Fibroblast of lung (primary cell): ENCODE results near the gene NHSL1. TPM values are rescaled to one million over a fixed set of nuclear protein-coding genes. Genes with fewer than 3 reads are reported as not detected.
A peak's percentile ranks its signal among the peaks of the same experiment; 100 is the strongest.

Source experiments
- DNase-seq, 2 donors: peaks; one replicate each; pipeline versions ENCODE4 v3.0.0 to v3.0.0-alpha.2; 2010; ENCODE audit warnings: low read depth in 2 of 2
- H2AFZ ChIP-seq: 2 replicates; pipeline ENCODE4 v1.5.1; 2012; ENCODE audit warnings: low read length, control low read depth, inconsistent platforms
- H3K27ac ChIP-seq: 2 replicates; pipeline ENCODE4 v1.5.1; 2011; ENCODE audit warnings: low read length, control low read depth; ENCODE audit not compliant: insufficient read depth
- H3K27me3 ChIP-seq: 2 replicates; pipeline ENCODE4 v1.5.1; 2011; ENCODE audit warnings: mild to moderate bottlenecking, low read length; ENCODE audit not compliant: control insufficient read depth, insufficient read depth
- H3K36me3 ChIP-seq: 2 replicates; pipeline ENCODE4 v1.5.1; 2011; ENCODE audit warnings: low read length; ENCODE audit not compliant: control insufficient read depth, insufficient read depth
- H3K4me1 ChIP-seq: 2 replicates; pipeline ENCODE4 v1.5.1; 2011; ENCODE audit warnings: low read length; ENCODE audit not compliant: control insufficient read depth, insufficient read depth; ENCODE audit errors: extremely low read depth
- H3K4me2 ChIP-seq: 2 replicates; pipeline ENCODE4 v1.5.1; 2011; ENCODE audit warnings: low read length, control low read depth; ENCODE audit not compliant: insufficient read depth; ENCODE audit errors: extremely low read depth
- H3K4me3 ChIP-seq, 4 experiments: fragments of 200-600 bp in 1 of 4; sonication (generic) in 1 of 4; replicated peaks in 1 of 4; 2 replicates each; pipeline ENCODE4 v1.5.1; 2011 to 2016; ENCODE audit warnings: low read length in 4 of 4, low read depth in 3 of 4, mild to moderate bottlenecking in 3 of 4, control low read depth in 2 of 4, inconsistent platforms in 1 of 4, mixed read lengths in 1 of 4; ENCODE audit not compliant: insufficient read depth in 1 of 4; ENCODE audit errors: control extremely low read depth in 1 of 4
- H3K79me2 ChIP-seq: 2 replicates; pipeline ENCODE4 v1.5.1; 2012; ENCODE audit warnings: mild to moderate bottlenecking, low read length, inconsistent platforms; ENCODE audit not compliant: control insufficient read depth, insufficient read depth
- H3K9ac ChIP-seq: 2 replicates; pipeline ENCODE4 v1.5.1; 2011; ENCODE audit warnings: mild to moderate bottlenecking, low read length, control low read depth; ENCODE audit not compliant: insufficient read depth
- H3K9me3 ChIP-seq: 2 replicates; pipeline ENCODE4 v1.5.1; 2012; ENCODE audit warnings: low read depth, low read length; ENCODE audit not compliant: control insufficient read depth, insufficient read depth
- H4K20me1 ChIP-seq: 2 replicates; pipeline ENCODE4 v1.5.1; 2011; ENCODE audit warnings: low read length; ENCODE audit not compliant: control insufficient read depth, insufficient read depth; ENCODE audit errors: extremely low read depth
- CTCF ChIP-seq, 2 donors: IDR thresholded peaks in 1 of 2; conservative IDR thresholded peaks in 1 of 2; 1 replicate in 1 of 2; 2 replicates in 1 of 2; pipeline ENCODE4 v1.5.1; 2011 to 2012; ENCODE audit warnings: low read length in 2 of 2, control low read depth in 1 of 2, inconsistent platforms in 1 of 2, low read depth in 1 of 2, mild to moderate bottlenecking in 1 of 2
- EZH2 ChIP-seq: IDR thresholded peaks from 2 replicates; pipeline ENCODE4 v1.5.1; 2012; ENCODE audit warnings: low read length, control low read depth, mild to moderate bottlenecking; ENCODE audit errors: missing control alignments
- polyA plus RNA-seq, 2 donors: library from polyadenylated mRNA; depleted of rRNA in 1 of 2; stranded (reverse) in 1 of 2; unstranded in 1 of 2; fragments of >200 nt; gene quantifications; 2 replicates each; pipeline ENCODE4 v1.2.1, GENCODE V29; 2011 to 2012; ENCODE audit warnings: missing spikeins in 1 of 2
- total RNA-seq: library from RNA; depleted of rRNA; stranded (reverse); fragments of >200 nt; gene quantifications from 2 replicates; pipeline ENCODE4 v1.2.1, GENCODE V29; 2014

NHSL1 gene
- total and polyA plus RNA-seq, 2 donors (not counting 1 experiment from before 2014, with no cell fraction given), result 9.5 to 10.6 TPM

- Histone ChIP-seq H3K9me3 (no peaks in the 10 kb centered on the region), H3K4me3 (peak overlapping the region in 2 of 4 experiments; percentile 41 to 56), H3K4me2 (peak overlapping the region; percentile 48), H3K79me2 (peaks cover 6% of the 10 kb centered on the region), H4K20me1 (no peaks in the 10 kb centered on the region), H3K27ac (no peak overlapping the region), H3K27me3 (no peaks in the 10 kb centered on the region), H2AFZ (no peak overlapping the region), H3K9ac (no peak overlapping the region), H3K4me1 (peaks cover 29% of the 10 kb centered on the region), H3K36me3 (no peaks in the 10 kb centered on the region)
- DNase-seq, result peak in 1 of 2 donors; percentile 65
- no peak for TF ChIP-seq CTCF (conservative IDR thresholded peaks at IDR 0.05 in 1 of 2, IDR thresholded peaks at IDR 0.05 in 1 of 2; ENCODE audit: low read depth in 1 of 2, low read length in 2 of 2)
Measured at GRCh38 chr6:138544501-138544900, 45.2 kb upstream of the NHSL1 start.

GRCh38 chr6:138543657-138544056 lies 44.4 kb upstream of the NHSL1 start:
- Histone ChIP-seq H3K79me2 (peaks cover 6% of the 10 kb centered on the region), H3K9ac (no peak overlapping the region), H3K9me3 (no peaks in the 10 kb centered on the region), H3K4me1 (peaks cover 34% of the 10 kb centered on the region), H3K27ac (no peak overlapping the region), H3K4me2 (peak overlapping the region; percentile 56), H3K36me3 (no peaks in the 10 kb centered on the region), H3K27me3 (no peaks in the 10 kb centered on the region), H2AFZ (no peak overlapping the region), H3K4me3 (peak overlapping the region in 1 of 4 experiments; percentile 56), H4K20me1 (no peaks in the 10 kb centered on the region)
- TF ChIP-seq CTCF (conservative IDR thresholded peaks at IDR 0.05 in 1 of 2, IDR thresholded peaks at IDR 0.05 in 1 of 2; ENCODE audit: low read depth in 1 of 2, low read length in 2 of 2), result no peak
- no peak for TF ChIP-seq EZH2
- DNase-seq, result no peak

GRCh38 chr6:138541823-138542481 lies 42.7 kb upstream of the NHSL1 start:
- Histone ChIP-seq H3K4me2 (peak overlapping the region; percentile 71), H2AFZ (no peak overlapping the region), H4K20me1 (no peaks in the 10 kb centered on the region), H3K79me2 (peaks cover 6% of the 10 kb centered on the region), H3K36me3 (no peaks in the 10 kb centered on the region), H3K27me3 (no peaks in the 10 kb centered on the region), H3K9ac (no peak overlapping the region), H3K4me1 (peaks cover 42% of the 10 kb centered on the region), H3K9me3 (no peaks in the 10 kb centered on the region), H3K27ac (peak overlapping the region; percentile 94), H3K4me3 (peak overlapping the region in 2 of 4 experiments; percentile 2 to 4)
- no peak for TF ChIP-seq CTCF (conservative IDR thresholded peaks at IDR 0.05 in 1 of 2, IDR thresholded peaks at IDR 0.05 in 1 of 2; ENCODE audit: low read depth in 1 of 2, low read length in 2 of 2)
- no peak for TF ChIP-seq EZH2
- peak in 1 of 2 donors; percentile 58 for DNase-seq
